Gastrocnemius medialis (tissue), 4 donors: ENCODE data around the gene CHORDC1. TPM values are rescaled to one million over a fixed set of nuclear protein-coding genes. Genes with fewer than 3 reads are reported as not detected.

ENCODE experiments used
- ATAC-seq, 2 donors: fragments of 150-250 bp; one replicate each; pipeline ENCODE4 v1.9.1; 2016
- DNase-seq, 2 donors: peaks; one replicate each; pipeline ENCODE4 v3.0.0-alpha.2; 2019
- H3K27ac ChIP-seq, 4 donors: fragments of 200-600 bp; sonication (generic); 1 replicate in 1 of 4; 2 replicates in 3 of 4; pipeline ENCODE4 v1.5.1; 2016 to 2018; ENCODE audit warnings: mild to moderate bottlenecking in 2 of 4, moderate library complexity in 1 of 4
- H3K27me3 ChIP-seq, 3 donors: fragments of 200-600 bp; sonication (generic) in 2 of 3; 1 replicate in 1 of 3; 2 replicates in 2 of 3; pipeline versions ENCODE4 v1.5.1 to v1.6.0; 2016 to 2019; ENCODE audit warnings: mild to moderate bottlenecking in 1 of 3, moderate library complexity in 1 of 3
- H3K36me3 ChIP-seq, 2 donors: fragments of 200-600 bp; sonication (generic) in 1 of 2; one replicate each; pipeline ENCODE4 v1.5.1; 2017 to 2018
- H3K4me1 ChIP-seq, 2 donors: fragments of 200-600 bp; sonication (generic) in 1 of 2; one replicate each; pipeline ENCODE4 v1.5.1; 2016 to 2017; ENCODE audit warnings: mild to moderate bottlenecking in 2 of 2
- H3K4me3 ChIP-seq, 4 donors: fragments of 200-600 bp; sonication (generic) in 3 of 4; 1 replicate in 1 of 4; 2 replicates in 3 of 4; pipeline ENCODE4 v1.5.1; 2016 to 2019; ENCODE audit warnings: mild to moderate bottlenecking in 2 of 4
- H3K9me3 ChIP-seq, 3 donors: fragments of 200-600 bp; sonication (generic) in 2 of 3; 1 replicate in 1 of 3; 2 replicates in 2 of 3; pipeline ENCODE4 v1.5.1; 2016 to 2019
- CTCF ChIP-seq, 5 experiments: fragments of 450-650 bp in 3 of 5; fragments of 200-600 bp in 2 of 5; sonication (generic) in 2 of 5; IDR thresholded peaks in 4 of 5; conservative IDR thresholded peaks in 1 of 5; 1 replicate in 4 of 5; 2 replicates in 1 of 5; pipeline ENCODE4 v1.5.1; 2016 to 2019; ENCODE audit warnings: antibody characterized with exemption in 5 of 5, mild to moderate bottlenecking in 3 of 5, moderate library complexity in 3 of 5
- POLR2A ChIP-seq, 2 donors: fragments of 450-650 bp; IDR thresholded peaks; one replicate each; pipeline ENCODE4 v1.6.1; 2017; ENCODE audit warnings: antibody characterized with exemption in 2 of 2, mild to moderate bottlenecking in 2 of 2, moderate library complexity in 2 of 2
- in situ Hi-C, 4 donors: fragments of 200-750 bp; cut with MboI; loops; one replicate each; pipeline versions ENCODE4 v1.15.0 to v1.8.0; 2017; ENCODE audit warnings: low sequenced_read_pairs in 4 of 4
- intact Hi-C: fragments of 100-400 bp; cut with DNase I; formaldehyde crosslinking; loops from one replicate; pipeline ENCODE4 v1.15.1; 2023; ENCODE audit warnings: low total_unique reads
- total RNA-seq, 4 donors: library from RNA; depleted of rRNA; stranded (reverse); fragments of >200 nt; gene quantifications; one replicate each; pipeline versions ENCODE4 v1.1.0 to v1.2.3, GENCODE V29; 2016

Gene CHORDC1
- total RNA-seq, 4 donors from 2014 or later = 32.7 to 64.8 (median 55.9) TPM

- H3K9me3 ChIP-seq = no peaks in the 10 kb centered on the region
- no peaks in the 10 kb centered on the region for H3K36me3 ChIP-seq
- in situ Hi-C loops = no loop called here
- no peak overlapping the region for H3K27ac ChIP-seq
- no peak overlapping the region for H3K4me3 ChIP-seq
- DNase-seq (no peak), ATAC-seq (no peak)
- H3K27me3 ChIP-seq = no peaks in the 10 kb centered on the region
- no peak for TF ChIP-seq POLR2A (IDR thresholded peaks at IDR 0.05)
- TF ChIP-seq CTCF (IDR thresholded peaks at IDR 0.05 in 4 of 5, conservative IDR thresholded peaks at IDR 0.05 in 1 of 5) = no peak
- H3K4me1 ChIP-seq = no peaks in the 10 kb centered on the region
- intact Hi-C loops = no loop called here
These were observed 29.2 kb upstream of the CHORDC1 start for GRCh38 chr11:90252053-90252452.

- no peak for TF ChIP-seq CTCF (IDR thresholded peaks at IDR 0.05 in 4 of 5, conservative IDR thresholded peaks at IDR 0.05 in 1 of 5)
- Histone ChIP-seq H3K4me1 (no peaks in the 10 kb centered on the region), H3K4me3 (no peak overlapping the region), H3K27me3 (no peaks in the 10 kb centered on the region), H3K36me3 (no peaks in the 10 kb centered on the region), H3K9me3 (no peaks in the 10 kb centered on the region), H3K27ac (no peak overlapping the region)
- no peak for DNase-seq
- ATAC-seq = no peak
- in situ Hi-C loops (no loop called here), intact Hi-C loops (no loop called here)
These were observed 28.8 kb upstream of the CHORDC1 start for GRCh38 chr11:90251599-90251998.

GRCh38 chr11:90250970-90251369 lies 28.1 kb upstream of the CHORDC1 start:
- Histone ChIP-seq H3K36me3 (no peaks in the 10 kb centered on the region), H3K27me3 (no peaks in the 10 kb centered on the region), H3K27ac (no peak overlapping the region), H3K4me1 (no peaks in the 10 kb centered on the region), H3K4me3 (no peak overlapping the region), H3K9me3 (no peaks in the 10 kb centered on the region)
- intact Hi-C loops (no loop called here), in situ Hi-C loops (no loop called here)
- no peak for ATAC-seq
- DNase-seq = no peak
- TF ChIP-seq POLR2A (IDR thresholded peaks at IDR 0.05) = no peak
- TF ChIP-seq CTCF (IDR thresholded peaks at IDR 0.05 in 4 of 5, conservative IDR thresholded peaks at IDR 0.05 in 1 of 5) = no peak

- Histone ChIP-seq H3K4me3 (no peak overlapping the region), H3K4me1 (no peaks in the 10 kb centered on the region), H3K27ac (no peak overlapping the region), H3K9me3 (no peaks in the 10 kb centered on the region), H3K27me3 (no peaks in the 10 kb centered on the region), H3K36me3 (no peaks in the 10 kb centered on the region)
- in situ Hi-C loops (no loop called here), intact Hi-C loops (no loop called here)
- DNase-seq (no peak), ATAC-seq (no peak)
- TF ChIP-seq POLR2A (IDR thresholded peaks at IDR 0.05) = no peak
- TF ChIP-seq CTCF (IDR thresholded peaks at IDR 0.05 in 4 of 5, conservative IDR thresholded peaks at IDR 0.05 in 1 of 5) = no peak
These were observed 23.6 kb upstream of the CHORDC1 start for GRCh38 chr11:90246468-90246867.

GRCh38 chr11:90243534-90243933 lies 20.7 kb upstream of the CHORDC1 start:
- in situ Hi-C loops (no loop called here), intact Hi-C loops (no loop called here)
- ATAC-seq (no peak), DNase-seq (no peak)
- Histone ChIP-seq H3K4me3 (no peak overlapping the region), H3K36me3 (no peaks in the 10 kb centered on the region), H3K4me1 (no peaks in the 10 kb centered on the region), H3K9me3 (no peaks in the 10 kb centered on the region), H3K27ac (no peak overlapping the region), H3K27me3 (no peaks in the 10 kb centered on the region)
- TF ChIP-seq CTCF (IDR thresholded peaks at IDR 0.05 in 4 of 5, conservative IDR thresholded peaks at IDR 0.05 in 1 of 5) = no peak
- TF ChIP-seq POLR2A (IDR thresholded peaks at IDR 0.05) = no peak
